ENCODE data around the gene CCDC27.

DNA sequence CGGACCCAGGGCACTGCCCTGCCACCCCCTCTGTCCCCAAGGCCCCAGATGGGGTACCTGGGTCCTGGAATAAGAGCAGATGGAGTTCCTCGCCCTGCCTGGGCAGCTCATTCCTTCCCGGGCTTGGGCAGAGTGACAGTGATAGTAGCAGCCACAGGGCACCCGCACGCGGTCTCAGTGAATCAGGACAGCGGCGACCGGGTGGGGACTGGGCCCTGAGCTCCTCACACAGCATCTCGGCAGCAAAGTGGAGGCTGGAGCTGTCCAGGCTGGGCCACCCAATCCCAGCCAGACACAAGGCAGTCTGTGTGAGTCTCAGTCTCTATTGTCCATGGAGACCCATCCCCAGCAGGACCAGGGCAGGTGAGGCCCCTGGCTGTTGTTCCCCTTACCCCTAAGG, 37.4 kb upstream of the CCDC27 start:
- TF ChIP-seq, protein P1, sequence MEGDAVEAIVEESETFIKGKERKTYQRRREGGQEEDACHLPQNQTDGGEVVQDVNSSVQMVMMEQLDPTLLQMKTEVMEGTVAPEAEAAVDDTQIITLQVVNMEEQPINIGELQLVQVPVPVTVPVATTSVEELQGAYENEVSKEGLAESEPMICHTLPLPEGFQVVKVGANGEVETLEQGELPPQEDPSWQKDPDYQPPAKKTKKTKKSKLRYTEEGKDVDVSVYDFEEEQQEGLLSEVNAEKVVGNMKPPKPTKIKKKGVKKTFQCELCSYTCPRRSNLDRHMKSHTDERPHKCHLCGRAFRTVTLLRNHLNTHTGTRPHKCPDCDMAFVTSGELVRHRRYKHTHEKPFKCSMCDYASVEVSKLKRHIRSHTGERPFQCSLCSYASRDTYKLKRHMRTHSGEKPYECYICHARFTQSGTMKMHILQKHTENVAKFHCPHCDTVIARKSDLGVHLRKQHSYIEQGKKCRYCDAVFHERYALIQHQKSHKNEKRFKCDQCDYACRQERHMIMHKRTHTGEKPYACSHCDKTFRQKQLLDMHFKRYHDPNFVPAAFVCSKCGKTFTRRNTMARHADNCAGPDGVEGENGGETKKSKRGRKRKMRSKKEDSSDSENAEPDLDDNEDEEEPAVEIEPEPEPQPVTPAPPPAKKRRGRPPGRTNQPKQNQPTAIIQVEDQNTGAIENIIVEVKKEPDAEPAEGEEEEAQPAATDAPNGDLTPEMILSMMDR (IDR thresholded peaks at IDR 0.05), result no peak
- no peak for TF ChIP-seq EZH2phosphoT487 (IDR thresholded peaks at IDR 0.05)

Data from neural progenitor cell (in vitro differentiated cells).